ENCODE data around the gene CTSA.

CTSA gene

DNA sequence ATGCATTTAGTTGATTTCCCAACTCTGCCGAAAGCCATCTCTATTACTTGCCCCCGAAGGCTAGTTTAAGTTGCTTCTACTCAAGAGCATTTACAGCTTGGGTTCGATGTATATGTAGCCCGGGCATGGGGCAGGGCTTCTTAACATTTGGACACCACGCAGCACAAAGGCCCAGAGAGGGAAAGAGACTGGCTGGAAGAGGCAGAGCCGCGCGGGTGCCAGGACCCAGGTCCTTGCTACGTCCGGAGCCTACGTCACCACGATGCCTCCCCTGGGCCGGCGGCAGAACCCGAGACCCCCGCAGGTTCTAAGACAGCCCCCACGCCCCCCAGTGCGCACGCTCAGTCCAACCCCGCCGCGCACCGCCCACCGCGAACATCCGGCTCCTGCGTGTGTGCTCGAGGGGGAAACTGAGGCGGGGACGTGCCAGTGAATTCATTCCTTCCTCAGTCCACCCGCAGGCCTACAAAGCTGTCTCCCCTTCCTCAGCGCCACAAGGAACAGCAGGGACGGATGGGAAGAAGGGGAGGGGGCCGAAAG lies 43.0 kb downstream of the CTSA start:
- peak; percentile 47 to 67 for DNase-seq (ENCODE audit: low read depth in 2 of 2)

DNA sequence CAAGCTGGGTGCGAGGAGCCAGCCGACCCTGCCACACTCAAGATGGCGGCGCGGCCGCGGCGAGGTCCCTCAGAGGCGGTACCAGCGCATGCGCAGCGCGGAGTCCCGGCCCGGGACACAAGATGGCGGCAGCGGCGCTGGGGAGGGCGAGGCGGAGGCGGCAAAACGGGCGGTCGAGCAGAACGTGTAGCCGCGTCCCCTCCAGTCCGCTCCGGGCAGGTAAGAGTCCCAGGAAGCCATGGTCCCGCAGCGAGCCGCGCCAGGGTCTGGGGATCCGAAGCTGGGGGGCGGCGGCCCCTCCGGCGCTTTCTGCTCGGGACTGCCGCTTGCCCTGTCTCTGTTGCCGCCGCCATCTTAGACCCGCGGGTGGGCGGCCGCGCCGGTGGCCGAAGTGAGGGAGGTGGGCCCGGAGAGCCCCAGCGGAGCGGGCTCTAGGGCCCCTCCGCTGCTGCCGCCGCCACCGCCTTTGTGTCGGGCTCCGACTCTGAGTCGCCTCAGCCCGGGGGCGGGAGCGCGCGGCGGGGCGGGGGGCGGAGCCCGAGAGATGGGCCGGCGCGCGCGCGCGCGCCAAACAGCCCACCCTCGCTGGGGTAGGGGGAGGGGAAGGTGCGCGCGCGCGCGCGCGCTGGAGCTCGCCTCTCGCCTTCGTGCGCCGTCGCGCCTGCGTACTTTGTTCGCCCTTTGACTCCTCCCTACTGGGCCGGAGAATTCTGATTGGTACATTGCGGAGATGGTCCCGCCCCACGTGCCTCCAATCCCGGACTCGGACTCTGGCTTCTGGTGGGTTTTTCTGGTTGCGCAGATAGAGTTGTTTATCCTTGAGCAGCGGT lies 43.7 kb downstream of the CTSA start, which contains the start of gene PCIF1:
TSS of gene PCIF1 (plus strand) at position 98 of the 830 bp plus-strand sequence. CDS start 4,317 bp downstream, outside the sequence.
- TF ChIP-seq, protein P1, sequence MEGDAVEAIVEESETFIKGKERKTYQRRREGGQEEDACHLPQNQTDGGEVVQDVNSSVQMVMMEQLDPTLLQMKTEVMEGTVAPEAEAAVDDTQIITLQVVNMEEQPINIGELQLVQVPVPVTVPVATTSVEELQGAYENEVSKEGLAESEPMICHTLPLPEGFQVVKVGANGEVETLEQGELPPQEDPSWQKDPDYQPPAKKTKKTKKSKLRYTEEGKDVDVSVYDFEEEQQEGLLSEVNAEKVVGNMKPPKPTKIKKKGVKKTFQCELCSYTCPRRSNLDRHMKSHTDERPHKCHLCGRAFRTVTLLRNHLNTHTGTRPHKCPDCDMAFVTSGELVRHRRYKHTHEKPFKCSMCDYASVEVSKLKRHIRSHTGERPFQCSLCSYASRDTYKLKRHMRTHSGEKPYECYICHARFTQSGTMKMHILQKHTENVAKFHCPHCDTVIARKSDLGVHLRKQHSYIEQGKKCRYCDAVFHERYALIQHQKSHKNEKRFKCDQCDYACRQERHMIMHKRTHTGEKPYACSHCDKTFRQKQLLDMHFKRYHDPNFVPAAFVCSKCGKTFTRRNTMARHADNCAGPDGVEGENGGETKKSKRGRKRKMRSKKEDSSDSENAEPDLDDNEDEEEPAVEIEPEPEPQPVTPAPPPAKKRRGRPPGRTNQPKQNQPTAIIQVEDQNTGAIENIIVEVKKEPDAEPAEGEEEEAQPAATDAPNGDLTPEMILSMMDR (IDR thresholded peaks at IDR 0.05; ENCODE audit: low read depth, low read length), result no peak
- DNase-seq (ENCODE audit: low read depth in 2 of 2), result peak; percentile 98 to 99
- H3K4me3 ChIP-seq (replicated peaks in 1 of 2; ENCODE audit: low read depth in 2 of 2, low read length in 2 of 2), result peak within 1 kb of the TSS; percentile 98 to 99

More for the DNA sequence above, 43.0 kb downstream of the CTSA start:
- TF ChIP-seq, protein P1 (IDR thresholded peaks at IDR 0.05; ENCODE audit: low read depth, low read length), result no peak
- H3K4me3 ChIP-seq (replicated peaks in 1 of 2; ENCODE audit: low read depth in 2 of 2, low read length in 2 of 2), result peak overlapping the region; percentile 98 to 99

DNA sequence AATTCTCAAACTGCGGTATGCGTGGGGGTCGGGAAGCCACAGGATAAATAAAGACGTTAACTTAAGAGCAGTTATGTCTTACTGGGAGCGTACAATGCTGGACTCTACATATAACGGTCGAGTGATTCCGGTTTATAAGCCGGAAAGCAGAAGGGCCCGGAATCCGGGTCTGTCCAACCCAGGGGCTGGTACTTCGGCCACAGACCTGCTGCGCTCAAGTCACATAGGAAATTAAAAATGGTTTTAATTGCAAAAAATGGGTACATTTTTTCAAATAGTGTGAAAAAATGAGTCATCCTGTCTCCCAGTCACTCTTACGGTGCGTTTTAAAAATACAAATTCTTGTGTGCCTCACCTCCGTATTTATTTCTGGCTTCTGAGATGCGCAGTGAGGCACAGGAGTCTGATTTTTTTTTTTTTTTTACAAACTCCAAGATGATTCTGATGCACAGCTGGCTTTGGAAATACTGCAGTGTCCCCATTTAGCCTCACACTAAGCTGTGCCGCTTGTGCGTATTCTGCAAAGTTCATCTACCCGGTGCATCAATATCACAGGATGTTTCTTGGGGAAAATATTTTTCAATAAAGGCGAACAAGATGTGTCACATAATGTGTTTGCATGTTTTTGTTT lies 44.4 kb downstream of the CTSA start:
- TF ChIP-seq, protein P1 (IDR thresholded peaks at IDR 0.05; ENCODE audit: low read depth, low read length), result no peak
- peak overlapping the region; percentile 57 to 67 for H3K4me3 ChIP-seq (replicated peaks in 1 of 2; ENCODE audit: low read depth in 2 of 2, low read length in 2 of 2)
- peak; percentile 33 to 53 for DNase-seq (ENCODE audit: low read depth in 2 of 2)

DNA sequence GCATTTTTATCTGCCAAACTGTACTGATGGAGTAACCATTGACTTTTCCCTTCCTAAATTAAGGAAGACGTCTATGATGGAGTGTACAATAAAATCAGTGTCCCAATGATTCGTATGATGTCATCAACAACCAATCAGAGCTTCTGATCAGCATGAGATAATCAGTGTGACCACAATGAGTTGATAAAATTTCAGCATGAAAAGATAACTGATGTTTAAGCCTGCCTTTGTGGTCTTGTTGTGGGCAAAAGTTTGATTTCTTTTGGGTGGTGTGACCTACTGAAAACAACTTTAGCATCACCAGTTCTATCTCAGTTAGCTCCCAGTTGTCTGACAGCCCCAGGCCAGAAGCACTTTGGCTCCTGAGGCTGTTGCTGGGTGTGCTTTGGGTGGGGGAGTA lies 46.6 kb downstream of the CTSA start:
- TF ChIP-seq, protein P1 (IDR thresholded peaks at IDR 0.05; ENCODE audit: low read depth, low read length), result no peak
- H3K4me3 ChIP-seq (replicated peaks in 1 of 2; ENCODE audit: low read depth in 2 of 2, low read length in 2 of 2), result no peak overlapping the region
- DNase-seq (ENCODE audit: low read depth in 2 of 2), result no peak

DNA sequence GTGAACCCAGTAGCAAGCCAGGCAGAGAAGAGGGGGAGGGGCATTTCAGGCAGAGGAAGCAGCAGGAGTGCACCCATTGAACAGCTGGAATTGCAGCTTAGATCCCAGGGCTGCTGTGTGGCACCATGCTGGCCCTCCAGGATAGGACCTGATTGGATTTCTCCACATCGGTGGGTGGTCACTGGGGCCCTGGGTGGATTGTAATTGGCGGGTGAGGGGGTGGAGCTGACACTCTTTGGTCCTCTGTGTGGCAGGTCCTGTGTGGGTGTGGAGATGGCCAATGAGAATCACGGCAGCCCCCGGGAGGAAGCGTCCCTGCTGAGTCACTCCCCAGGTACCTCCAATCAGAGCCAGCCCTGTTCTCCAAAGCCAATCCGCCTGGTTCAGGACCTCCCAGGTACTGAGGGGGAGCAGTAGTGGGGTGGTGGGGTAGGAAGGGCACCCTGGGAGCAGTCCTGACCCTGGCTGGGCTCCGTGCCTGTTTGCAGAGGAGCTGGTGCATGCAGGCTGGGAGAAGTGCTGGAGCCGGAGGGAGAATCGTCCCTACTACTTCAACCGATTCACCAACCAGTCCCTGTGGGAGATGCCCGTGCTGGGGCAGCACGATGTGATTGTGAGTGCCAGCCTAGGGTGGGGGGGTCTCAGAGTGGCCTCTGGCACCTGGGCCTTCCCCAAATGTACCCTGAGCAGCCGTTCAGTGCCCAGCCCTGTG lies 47.7 kb downstream of the CTSA start:
- no peak for DNase-seq (ENCODE audit: low read depth in 2 of 2)
- no peak overlapping the region for H3K4me3 ChIP-seq (replicated peaks in 1 of 2; ENCODE audit: low read depth in 2 of 2, low read length in 2 of 2)
- TF ChIP-seq, protein P1 (IDR thresholded peaks at IDR 0.05; ENCODE audit: low read depth, low read length), result no peak

DNA sequence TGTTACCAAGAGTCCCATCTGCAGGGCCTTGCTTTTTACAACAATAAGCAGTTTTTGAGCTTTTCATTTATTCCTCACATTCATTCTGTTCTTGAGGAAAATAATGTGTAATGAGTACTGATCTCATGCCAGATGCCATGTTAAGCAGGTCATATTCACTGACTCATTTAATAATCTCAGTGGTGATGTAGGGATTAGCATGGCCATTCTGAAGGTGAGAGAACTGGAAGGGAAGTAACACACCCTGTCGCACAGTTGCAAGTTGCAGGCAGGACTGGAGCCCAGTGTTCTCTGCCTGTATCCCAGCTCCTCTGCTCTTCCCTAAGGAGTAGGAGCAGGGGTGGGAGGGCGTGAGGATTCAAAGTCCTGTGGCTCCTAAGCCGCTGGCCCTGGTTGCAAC lies 48.9 kb downstream of the CTSA start:
- no peak overlapping the region for H3K4me3 ChIP-seq (replicated peaks in 1 of 2; ENCODE audit: low read depth in 2 of 2, low read length in 2 of 2)
- DNase-seq (ENCODE audit: low read depth in 2 of 2), result no peak
- TF ChIP-seq, protein P1 (IDR thresholded peaks at IDR 0.05; ENCODE audit: low read depth, low read length), result no peak
